ENCODE data around the gene FAM186B.
"Not testable (repeated sequence)": the region's sequence is repeated elsewhere in the genome, so short reads cannot be mapped to it uniquely, and the experiment has no call there.

Gene FAM186B

GRCh38 chr12:49605539-49605938, at the start of gene FAM186B:
Gene FAM186B (minus strand): TSS chr12:49605639. CDS start chr12:49605477, 162 bp downstream.
- not testable (repeated sequence) for DNase-seq (ENCODE audit: low spot score)

- DNase-seq (ENCODE audit: low spot score) = no peak
These were observed 49.3 kb upstream of the FAM186B start for GRCh38 chr12:49654715-49655114.

DNA sequence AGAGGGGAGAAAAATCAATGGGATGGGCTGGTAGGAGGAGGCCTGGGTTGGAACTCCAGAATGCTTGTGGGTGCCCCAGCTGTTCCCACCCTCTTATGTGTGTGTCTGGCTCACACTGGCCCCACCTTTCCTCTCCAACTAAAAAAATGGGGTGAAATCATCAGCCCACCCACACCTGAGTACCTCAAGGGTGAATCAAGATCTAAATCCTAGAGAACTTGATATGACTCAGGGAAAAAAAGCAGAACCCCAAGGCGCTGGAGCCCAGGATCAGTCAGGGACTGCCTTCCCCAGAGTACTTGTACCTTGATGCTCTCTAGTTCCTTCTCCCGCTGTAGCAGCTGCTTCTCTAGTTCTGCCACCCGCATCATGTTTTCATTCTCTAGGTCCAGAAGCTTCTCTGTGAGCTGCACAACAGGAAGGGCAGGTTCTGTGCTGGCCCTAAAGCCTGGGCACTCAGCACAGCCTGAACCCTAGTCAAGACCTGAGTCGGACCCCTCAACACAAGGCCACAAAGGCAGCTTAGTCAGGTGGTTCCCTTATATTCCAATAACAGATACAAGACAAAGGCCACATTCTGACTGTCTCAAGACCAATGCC, 47.6 kb upstream of the FAM186B start:
- no peak for DNase-seq (ENCODE audit: low spot score)

DNA sequence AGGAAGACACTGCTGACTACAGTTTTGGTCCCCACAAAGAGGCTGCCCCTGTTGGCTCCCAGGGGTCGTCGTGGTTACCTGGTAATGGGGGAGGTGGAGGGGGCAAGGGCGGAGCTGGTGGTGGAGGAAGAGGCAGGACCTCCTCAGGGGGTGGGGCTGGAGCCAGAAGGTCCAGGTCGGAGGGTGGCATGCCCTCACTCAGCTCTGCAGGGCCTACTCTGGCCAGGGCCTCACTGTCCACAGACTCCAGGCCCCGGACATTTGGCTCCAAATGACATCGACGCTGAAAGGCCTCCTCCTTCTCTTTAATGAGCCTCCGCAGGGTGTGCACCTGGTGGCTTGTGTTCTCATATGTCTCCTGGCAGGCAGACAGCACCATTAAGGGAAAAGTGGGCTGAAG, 46.4 kb upstream of the FAM186B start:
- no peak for DNase-seq (ENCODE audit: low spot score)

DNA sequence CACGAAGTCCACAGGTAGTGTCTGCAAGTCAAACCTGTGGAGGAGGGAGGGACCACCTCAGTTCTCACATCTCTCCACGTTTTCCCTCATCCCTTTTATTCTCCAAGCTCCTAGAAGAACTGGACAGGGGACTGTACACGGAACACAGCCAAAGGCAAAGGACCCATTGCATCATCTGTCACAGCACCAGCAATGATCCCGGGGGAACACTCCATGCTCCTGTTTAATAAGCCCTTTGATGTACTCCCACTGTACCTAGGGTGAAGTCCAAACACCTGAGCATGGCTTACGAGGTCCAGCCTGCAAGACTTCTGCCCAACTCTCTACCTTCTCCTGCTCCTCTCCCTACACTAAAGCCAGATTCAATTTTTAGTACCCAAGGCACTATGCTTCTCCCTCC, 44.5 kb upstream of the FAM186B start:
- DNase-seq (ENCODE audit: low spot score) = no peak

DNA sequence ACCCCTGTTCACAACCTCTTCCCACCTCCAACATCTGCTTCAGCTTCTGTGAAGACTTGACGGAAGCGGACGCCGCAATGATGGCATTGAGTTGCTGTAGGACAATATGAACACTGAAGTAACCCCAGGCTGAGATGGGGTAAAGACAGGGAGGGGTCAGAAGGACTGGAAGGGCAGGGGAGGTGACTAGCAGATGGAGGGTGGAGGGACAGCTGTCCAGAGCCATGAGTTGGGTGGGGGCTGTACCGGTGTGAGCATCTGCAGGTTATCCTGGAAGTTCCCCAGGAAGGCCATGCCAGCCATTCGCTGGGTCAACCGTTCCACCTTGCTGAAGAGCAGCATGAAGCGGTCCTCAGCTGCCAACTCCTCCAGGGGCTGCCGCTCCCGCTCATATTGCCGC, 44.0 kb upstream of the FAM186B start:
- no peak for DNase-seq (ENCODE audit: low spot score)

DNA sequence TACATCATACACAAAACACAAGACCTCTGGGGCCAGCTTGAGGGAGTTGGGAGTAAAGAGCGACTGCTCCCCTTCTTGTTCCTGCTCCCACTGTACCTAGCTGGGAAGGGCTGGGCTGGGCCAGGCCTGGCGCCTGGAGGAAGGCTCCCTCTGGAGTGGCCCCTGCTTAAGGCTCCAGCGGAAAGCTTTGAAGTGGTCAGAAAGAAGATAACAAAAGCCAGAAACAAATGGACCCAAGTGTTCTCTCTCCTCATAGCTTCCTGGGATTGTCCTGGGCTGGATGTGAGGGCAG, 43.2 kb upstream of the FAM186B start:
- no peak for DNase-seq (ENCODE audit: low spot score)

- no peak for DNase-seq (ENCODE audit: low spot score)
These were observed 42.6 kb upstream of the FAM186B start for GRCh38 chr12:49647827-49648711.

DNA sequence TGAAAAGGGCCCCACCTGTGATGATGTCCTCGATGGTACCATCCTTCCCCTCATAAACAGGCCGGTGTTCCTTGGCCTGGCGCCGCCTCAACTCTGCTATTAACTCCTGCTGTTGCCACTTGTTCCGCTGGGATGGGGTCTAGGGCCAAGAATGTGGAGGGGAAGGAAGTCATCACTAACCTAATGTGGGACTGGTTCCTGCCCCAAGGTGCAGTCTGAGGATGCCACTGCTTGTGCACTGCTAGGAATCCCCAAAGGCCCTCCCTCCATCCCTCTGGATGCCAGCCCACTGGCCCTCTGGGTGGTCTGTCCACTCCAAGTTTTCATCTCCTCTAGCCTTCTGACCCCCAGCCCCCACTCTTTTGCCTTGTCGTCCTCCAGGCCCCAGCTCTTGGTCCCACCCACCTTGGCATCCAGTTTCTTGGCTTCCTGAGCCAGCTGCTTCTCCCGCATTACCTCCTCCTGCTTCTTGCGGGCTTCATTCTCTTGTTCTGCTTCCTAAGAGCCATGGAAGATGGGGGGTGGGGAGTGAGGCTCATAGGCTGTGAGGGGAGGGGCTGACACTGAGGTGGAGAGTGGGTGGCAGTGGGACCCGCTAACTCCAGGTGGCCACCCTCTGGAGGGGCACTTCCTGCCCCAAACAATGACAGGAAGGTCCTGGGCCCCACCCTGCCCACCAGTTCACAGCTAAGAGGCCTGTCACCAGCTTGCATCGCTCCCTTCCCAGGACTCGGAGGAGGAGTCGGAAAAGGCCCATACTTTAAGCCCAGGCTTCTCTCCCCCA, 41.6 kb upstream of the FAM186B start:
- no peak for DNase-seq (ENCODE audit: low spot score)

- no peak for DNase-seq (ENCODE audit: low spot score)
These were observed 40.9 kb upstream of the FAM186B start for GRCh38 chr12:49646331-49646830.

DNA sequence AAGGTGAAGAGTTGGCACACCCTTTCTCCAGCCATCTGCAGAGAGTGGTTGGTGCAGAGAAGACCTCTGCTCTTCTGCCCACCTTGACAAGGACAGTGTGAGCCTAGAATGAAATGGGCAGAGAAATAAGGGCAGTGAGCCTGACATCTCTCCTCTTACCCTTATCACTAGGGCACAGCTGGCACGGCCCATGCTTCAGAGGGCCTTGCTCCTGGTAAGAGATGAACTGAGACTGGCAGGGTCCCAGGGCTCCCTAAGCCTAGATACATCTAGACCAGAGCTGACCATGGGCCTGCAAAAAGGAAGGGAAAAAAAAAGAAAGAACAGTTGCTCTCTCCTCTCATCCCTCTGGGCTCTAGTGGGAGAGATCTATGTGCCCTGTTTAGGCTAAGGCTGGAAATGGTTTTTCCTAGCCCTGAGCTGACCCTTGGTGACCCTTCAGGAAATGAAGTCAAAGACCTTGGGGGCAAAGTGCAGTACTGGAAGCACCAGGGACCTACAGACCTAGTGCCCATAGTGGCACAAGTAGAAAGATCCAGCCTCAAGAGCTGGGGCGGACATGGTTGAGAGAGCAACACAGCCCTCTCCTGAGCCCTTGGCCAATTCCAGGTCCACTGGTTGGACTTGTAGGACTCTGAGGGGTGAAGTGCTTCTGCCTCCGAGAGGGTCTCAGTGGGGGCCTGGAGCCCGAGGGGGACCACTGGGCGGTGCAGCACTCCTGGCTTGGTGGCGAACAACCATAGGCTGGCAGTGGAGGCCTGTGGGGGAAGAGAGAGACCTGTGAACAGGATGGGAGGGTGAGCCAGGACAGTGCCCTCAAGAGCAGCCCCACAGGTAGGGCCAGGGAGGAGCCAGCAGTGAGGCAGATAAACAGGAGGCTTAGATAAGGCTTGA, 40.0 kb upstream of the FAM186B start:
- no peak for DNase-seq (ENCODE audit: low spot score)

- peak; percentile 85 for DNase-seq (ENCODE audit: low spot score)
These were observed 39.2 kb upstream of the FAM186B start for GRCh38 chr12:49644620-49644994.

- DNase-seq (ENCODE audit: low spot score) = no peak
These were observed 38.7 kb upstream of the FAM186B start for GRCh38 chr12:49643961-49644619.

DNA sequence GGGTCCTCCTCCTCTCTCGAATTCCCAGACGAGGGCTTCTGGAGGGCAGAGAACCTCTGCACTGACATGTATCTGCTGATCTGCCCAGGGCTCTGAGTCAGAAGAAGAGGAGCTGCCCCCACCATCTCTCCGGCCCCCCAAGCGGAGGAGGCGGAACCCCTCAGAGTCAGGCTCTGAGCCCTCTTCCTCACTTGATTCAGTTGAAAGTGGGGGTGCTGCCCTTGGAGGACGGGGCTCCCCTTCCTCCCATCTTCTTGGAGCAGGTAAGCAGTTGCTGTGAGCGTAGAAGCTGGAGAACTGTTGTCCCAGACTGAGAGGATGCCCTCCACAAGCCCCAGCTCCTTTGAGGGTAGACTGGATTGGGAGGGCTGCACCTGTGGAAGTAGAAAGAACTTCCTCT, 37.7 kb upstream of the FAM186B start:
- no peak for DNase-seq (ENCODE audit: low spot score)

DNA sequence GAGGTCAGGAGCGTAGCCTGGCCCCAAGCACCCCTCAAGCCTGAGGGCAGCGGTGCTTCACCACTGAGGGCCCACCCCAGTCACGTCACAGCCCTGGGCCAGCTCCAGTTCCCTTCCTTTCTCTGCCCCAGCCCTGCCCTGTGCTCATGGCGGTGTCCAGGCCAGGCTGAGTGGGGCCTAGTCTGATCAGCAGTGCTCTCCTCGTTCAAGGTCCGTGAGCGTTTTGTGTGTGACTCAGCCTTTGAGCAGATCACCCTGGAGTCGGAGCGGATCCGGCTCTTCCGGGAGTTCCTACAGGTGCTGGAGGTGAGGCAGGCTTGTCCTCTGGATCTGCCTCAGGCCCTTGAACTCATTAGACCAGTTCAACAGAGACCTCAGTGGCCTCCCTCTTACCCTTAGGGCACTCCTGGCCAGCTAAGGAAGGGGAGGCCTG, 36.9 kb upstream of the FAM186B start:
- no peak for DNase-seq (ENCODE audit: low spot score)

DNA sequence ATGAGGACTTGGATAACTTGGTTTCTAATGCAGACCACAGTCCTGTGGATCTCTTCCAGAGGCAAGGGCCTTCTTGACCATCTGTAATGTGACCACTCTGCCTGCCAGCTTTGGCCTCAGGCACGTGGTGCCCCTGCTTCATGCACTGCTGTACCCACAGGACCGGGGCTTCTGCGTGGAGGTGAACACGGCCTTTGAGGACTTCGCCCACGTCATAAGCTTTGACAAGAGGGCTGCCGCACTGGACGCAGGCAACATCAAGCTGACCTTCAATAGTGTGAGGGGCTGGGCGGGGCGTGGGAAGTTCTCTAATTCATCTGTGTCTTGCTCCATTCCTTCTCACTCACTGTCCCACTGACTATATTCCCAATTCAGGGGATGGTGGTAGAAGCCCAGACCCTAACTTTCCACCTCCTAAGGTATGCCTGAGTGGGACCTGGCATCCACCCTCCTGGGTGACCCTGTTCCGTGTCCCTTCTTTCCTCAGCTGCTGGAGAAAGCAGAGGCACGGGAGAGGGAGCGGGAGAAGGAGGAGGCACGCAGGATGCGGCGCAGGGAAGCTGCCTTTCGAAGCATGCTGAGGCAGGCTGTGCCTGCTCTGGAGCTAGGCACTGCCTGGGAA, 36.4 kb upstream of the FAM186B start:
- no peak for DNase-seq (ENCODE audit: low spot score)

DNA sequence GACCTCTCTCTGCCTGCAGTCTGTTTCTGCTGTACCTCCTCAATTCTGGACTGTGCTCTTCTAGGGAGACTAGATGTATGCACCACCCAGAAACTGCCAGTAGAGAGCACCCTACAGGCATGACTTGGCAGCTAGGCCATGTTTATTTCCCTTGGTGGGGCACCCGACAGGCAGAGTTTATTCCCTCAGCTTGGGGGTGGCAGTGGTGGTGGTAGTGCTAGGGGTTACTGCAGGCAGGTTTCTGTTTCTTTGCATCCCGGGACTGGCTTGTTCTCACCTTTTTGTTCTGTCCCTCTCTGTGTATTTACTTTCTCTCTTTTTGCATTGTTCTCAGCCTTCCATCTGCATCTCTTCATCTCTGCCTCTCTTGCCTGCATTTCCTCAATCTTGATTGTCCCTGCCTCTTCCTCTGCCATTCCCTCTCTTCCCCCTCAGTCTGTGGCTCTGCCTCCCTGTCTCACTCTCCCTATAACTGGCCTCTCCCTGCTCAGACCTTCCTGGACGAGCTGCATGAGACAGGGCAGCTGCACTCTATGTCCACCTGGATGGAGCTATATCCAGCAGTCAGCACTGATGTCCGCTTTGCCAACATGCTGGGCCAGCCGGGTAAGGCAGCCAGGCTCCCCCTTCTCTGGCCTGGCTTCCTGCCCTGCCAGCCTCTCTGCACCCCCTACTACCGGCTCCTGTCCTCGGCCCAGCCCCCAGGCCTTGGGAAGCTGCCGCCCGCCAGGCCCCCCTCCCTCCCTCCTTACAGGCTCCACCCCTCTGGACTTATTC, 31.7 kb upstream of the FAM186B start:
- peak; percentile 66 for DNase-seq (ENCODE audit: low spot score)

DNA sequence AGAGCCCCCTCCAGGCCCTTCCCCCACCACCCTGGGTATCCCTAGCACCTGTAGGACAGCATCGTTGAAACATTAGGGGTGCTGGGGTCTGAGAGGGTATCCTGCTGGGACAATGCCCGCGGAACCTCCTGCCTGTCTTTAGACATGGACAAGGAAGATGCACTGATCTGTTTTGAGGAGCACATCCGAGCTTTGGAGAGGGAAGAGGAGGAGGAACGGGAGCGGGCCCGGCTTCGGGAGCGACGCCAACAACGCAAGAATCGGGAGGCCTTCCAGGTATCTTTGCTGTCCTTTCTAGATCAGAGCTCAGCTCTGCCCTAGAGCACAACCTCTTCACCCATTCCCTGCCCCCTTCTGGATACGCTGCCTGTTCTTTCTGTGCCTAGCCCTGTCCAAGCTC, 31.1 kb upstream of the FAM186B start:
- DNase-seq (ENCODE audit: low spot score) = no peak

DNA sequence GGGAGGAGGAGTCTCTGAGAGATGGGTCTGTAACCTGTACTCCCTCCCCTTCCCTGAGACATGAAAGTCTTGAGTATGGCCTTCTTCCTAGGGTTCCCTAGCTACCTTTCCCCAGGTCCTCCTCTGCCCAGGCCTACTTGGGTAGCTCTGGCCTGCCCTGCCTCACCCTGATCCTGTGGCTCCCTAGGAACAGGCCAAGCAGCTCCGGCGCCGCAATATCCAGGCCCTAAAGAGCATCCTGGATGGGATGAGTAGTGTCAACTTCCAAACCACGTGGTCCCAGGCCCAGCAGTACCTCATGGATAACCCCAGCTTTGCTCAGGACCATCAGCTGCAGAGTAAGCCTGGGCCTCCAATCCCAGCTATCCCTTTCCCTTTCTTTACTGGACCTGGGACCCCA, 30.2 kb upstream of the FAM186B start:
- no peak for DNase-seq (ENCODE audit: low spot score)

- no peak for DNase-seq (ENCODE audit: low spot score)
These were observed 29.6 kb upstream of the FAM186B start for GRCh38 chr12:49635036-49635435.

Data from CD4-positive, alpha-beta T cell treated with Interleukin-2 at 100 ng/mL for 4 hours (primary cell).